Testis (tissue), 3 donors: Measurements from ENCODE around the gene NFATC3. TPM values are rescaled to one million over a fixed set of nuclear protein-coding genes. Genes with fewer than 3 reads are reported as not detected.

ENCODE experiments used
- DNase-seq: peaks from one replicate; pipeline ENCODE4 v3.0.0-alpha.2; 2019
- H3K27ac ChIP-seq, 2 donors: fragments of 200-600 bp; sonication (generic); one replicate each; pipeline ENCODE4 v1.5.1; 2019
- H3K27me3 ChIP-seq: fragments of 200-600 bp; sonication (generic); one replicate; pipeline ENCODE4 v1.5.1; 2019
- H3K36me3 ChIP-seq: fragments of 200-600 bp; sonication (generic); one replicate; pipeline ENCODE4 v1.5.1; 2017; ENCODE audit warnings: low read depth; ENCODE audit errors: missing control alignments
- H3K4me1 ChIP-seq: fragments of 200-600 bp; sonication (generic); one replicate; pipeline ENCODE4 v1.5.1; 2019
- H3K4me3 ChIP-seq, 2 donors: fragments of 200-600 bp; sonication (generic); one replicate each; pipeline ENCODE4 v1.5.1; 2017 to 2019
- H3K9me3 ChIP-seq: fragments of 200-600 bp; sonication (generic); one replicate; pipeline ENCODE4 v1.5.1; 2017
- POLR2A ChIP-seq: fragments of 450-650 bp; IDR thresholded peaks from one replicate; pipeline ENCODE4 v1.6.1; 2017; ENCODE audit warnings: antibody characterized with exemption, mild to moderate bottlenecking, moderate library complexity
- WGBS, 2 donors: methylation state at CpG; one replicate each; pipeline ENCODE4 v1.1.5; 2018; 5-methylcytosine and 5-hydroxymethylcytosine counted together
- intact Hi-C: fragments of 100-400 bp; cut with DNase I; formaldehyde crosslinking; loops from one replicate; pipeline ENCODE4 v1.15.1; 2023; ENCODE audit warnings: low total_unique reads
- polyA plus RNA-seq: library from polyadenylated mRNA; stranded (reverse); fragments of 350-450 nt; fragmentation: Illumina TruSeq; extraction: RNeasy Lipid Tissue Mini Kit (QIAGEN cat#74804); gene quantifications from one replicate; pipeline ENCODE4 v1.2.3, GENCODE V29; 2014; ENCODE audit warnings: low read depth, low replicate concordance; ENCODE audit not compliant: insufficient read depth
- total RNA-seq, 2 donors: library from RNA; depleted of rRNA; stranded (reverse); fragments of >200 nt; gene quantifications; one replicate each; pipeline ENCODE4 v1.2.3, GENCODE V29; 2016
- TF ChIP-seq, protein P1 (sequence below), 3 experiments: fragments of 450-650 bp in 2 of 3; fragments of 200-600 bp in 1 of 3; sonication (generic) in 1 of 3; IDR thresholded peaks; one replicate each; pipeline ENCODE4 v1.5.1; 2016 to 2019; ENCODE audit warnings: antibody characterized with exemption in 3 of 3, mild to moderate bottlenecking in 2 of 3, moderate library complexity in 1 of 3

Gene NFATC3
- total and polyA plus RNA-seq, 3 donors from 2014 or later, result 78.0 to 115 (median 94.7) TPM

DNA sequence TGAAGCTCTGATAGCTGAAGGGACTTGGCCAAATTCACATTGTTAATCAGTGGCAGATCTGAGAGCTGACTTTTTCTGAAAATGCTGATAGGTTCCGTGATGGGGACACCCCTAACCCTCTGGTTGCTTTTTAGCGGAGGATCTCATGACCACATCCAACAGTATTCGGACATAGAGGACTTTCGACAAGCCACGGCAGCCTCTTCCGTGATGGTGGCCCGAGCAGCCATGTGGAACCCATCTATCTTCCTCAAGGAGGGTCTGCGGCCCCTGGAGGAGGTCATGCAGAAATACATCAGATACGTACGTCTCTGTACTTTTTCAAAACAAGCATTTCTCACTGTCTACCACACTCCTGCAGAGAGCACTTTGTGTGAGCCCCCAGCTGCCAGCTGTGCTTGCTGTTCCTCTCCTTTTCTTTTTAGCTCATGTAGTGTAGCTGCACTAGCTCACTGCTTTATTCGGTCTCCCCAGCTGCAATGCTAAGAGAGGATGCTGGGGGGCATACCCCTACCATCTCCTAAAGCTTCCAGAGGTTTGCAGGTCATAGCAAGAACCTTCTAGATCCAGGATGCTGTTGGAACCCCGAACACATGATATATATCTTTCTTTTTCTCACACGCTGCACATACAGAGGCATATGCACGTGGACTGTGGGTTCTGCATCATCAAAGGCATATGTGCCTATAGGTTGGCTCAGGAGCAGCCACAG is 14.2 kb upstream of the NFATC3 start:
- TF ChIP-seq, protein P1, sequence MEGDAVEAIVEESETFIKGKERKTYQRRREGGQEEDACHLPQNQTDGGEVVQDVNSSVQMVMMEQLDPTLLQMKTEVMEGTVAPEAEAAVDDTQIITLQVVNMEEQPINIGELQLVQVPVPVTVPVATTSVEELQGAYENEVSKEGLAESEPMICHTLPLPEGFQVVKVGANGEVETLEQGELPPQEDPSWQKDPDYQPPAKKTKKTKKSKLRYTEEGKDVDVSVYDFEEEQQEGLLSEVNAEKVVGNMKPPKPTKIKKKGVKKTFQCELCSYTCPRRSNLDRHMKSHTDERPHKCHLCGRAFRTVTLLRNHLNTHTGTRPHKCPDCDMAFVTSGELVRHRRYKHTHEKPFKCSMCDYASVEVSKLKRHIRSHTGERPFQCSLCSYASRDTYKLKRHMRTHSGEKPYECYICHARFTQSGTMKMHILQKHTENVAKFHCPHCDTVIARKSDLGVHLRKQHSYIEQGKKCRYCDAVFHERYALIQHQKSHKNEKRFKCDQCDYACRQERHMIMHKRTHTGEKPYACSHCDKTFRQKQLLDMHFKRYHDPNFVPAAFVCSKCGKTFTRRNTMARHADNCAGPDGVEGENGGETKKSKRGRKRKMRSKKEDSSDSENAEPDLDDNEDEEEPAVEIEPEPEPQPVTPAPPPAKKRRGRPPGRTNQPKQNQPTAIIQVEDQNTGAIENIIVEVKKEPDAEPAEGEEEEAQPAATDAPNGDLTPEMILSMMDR (IDR thresholded peaks at IDR 0.05), result no peak
- no peak for TF ChIP-seq POLR2A
- no peak overlapping the region for H3K27ac ChIP-seq
- H3K27me3 ChIP-seq, result no peaks in the 10 kb centered on the region
- DNase-seq, result no peak
- H3K4me1 ChIP-seq, result peaks cover 29% of the 10 kb centered on the region
- WGBS, 2 donors, result 88 to 90% methylated on average over 14 of the region's 14 CpGs
- no peaks in the 10 kb centered on the region for H3K36me3 ChIP-seq
- H3K4me3 ChIP-seq, result no peak overlapping the region
- intact Hi-C loops, result no loop called here
- no peaks in the 10 kb centered on the region for H3K9me3 ChIP-seq

DNA sequence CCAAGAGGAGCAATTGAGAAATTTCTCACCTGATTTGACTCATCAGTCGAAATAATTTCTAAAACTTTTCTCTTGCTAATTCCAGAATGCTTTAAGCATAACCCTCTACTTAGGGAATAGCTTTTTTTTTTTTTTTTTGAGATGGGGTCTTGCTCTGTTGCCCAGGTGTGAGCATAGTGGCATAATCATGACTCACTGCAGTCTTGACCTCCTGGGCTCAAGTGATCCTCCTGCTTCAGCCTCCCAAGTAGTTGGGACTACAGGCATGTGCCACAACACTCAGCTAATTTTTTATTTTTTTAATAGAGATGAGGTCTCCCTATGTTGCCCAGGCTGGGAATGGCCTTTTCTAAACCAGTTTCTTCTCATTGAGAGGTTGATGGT is 13.7 kb upstream of the NFATC3 start:
- no peaks in the 10 kb centered on the region for H3K27me3 ChIP-seq
- peaks cover 24% of the 10 kb centered on the region for H3K4me1 ChIP-seq
- TF ChIP-seq POLR2A, result no peak
- TF ChIP-seq, protein P1 (IDR thresholded peaks at IDR 0.05), result no peak
- H3K4me3 ChIP-seq, result no peak overlapping the region
- intact Hi-C loops, result no loop called here
- no peak for DNase-seq
- H3K36me3 ChIP-seq, result no peaks in the 10 kb centered on the region
- WGBS, 2 donors, result 92 to 97% methylated on average over 1 of the region's 1 CpG
- H3K9me3 ChIP-seq, result no peaks in the 10 kb centered on the region
- no peak overlapping the region for H3K27ac ChIP-seq

DNA sequence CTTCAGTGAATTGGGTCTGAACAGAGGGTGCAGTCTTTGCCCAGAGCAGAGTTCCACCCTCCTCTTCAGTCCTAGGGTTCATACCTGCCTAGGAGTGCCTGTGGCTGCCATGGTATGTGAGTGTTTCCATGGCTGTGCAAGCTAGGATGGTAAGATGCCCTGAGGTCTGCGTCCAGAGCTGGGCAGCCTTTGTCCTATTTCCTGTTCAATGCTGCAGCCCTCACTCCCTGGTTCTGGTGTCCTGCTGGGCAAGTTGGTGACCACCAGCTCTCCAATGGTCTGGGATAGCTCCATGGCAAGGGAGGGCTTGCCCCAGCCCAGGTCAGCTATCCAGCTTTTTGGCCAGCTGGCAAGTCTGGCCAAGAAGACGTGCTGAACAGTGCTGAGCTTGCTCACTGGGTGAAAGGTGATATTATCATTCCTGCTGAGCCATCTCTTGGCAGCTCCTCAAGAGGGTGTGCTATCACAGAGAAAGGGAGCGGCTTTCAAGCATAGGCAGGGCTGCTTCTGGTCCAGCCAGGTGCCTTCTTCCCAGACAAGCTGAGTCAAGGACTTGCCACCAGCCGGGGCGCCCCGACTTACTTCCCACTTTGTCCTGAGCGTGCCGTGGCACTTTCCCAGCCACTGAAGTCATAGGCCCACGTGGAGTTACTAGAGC is 13.0 kb upstream of the NFATC3 start:
- Histone ChIP-seq H3K27me3 (no peaks in the 10 kb centered on the region), H3K4me3 (no peak overlapping the region), H3K9me3 (no peaks in the 10 kb centered on the region), H3K27ac (no peak overlapping the region), H3K36me3 (no peaks in the 10 kb centered on the region), H3K4me1 (peaks cover 22% of the 10 kb centered on the region)
- peak; percentile 79 for DNase-seq
- intact Hi-C loops, result no loop called here
- 55 to 56% methylated on average over 4 to 9 of the region's 9 CpGs for WGBS, 2 donors
- TF ChIP-seq, protein P1 (IDR thresholded peaks at IDR 0.05), result no peak
- TF ChIP-seq POLR2A, result no peak

DNA sequence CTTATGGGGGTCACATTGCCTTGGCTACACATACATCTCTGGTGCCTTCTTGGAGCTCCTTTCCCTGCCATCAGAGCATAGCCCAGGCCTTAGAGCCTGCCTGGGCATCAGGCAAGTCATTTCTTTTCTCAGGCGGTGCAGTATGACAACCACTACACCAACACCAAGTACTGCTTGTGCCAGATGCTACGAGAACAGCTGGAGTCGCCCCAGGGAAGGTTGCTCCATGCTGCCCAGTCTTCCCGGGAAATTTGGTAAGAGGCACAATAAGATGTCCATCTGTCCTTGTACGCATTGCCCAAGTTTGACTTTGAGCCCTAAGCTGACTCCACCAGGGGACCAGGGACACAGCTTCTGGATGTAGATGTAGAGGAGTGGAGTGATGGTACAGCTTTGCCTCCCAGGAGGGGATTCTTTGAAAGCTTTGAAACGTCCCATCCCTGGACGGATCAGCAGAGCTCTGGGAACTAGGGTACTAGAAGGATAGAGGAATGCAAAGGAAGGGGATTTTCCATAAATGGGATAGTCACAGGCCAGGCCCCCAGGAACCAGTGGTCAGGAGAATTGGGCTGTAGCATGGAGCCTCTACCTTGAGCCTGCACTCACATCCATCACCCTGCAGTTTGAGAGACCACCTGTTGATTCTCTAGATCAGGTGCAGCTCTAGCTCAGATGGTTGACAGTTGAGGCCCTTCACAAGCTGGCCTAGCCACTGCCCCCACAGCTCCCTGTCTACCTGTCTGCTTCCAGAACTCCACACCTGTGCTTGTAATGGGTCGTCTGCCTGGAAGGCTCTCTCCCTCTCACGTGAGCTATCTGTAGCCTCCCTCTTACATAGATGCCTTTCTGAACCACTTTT is 11.0 kb upstream of the NFATC3 start:
- Histone ChIP-seq H3K27ac (no peak overlapping the region), H3K36me3 (no peaks in the 10 kb centered on the region), H3K4me3 (no peak overlapping the region), H3K4me1 (peaks cover 34% of the 10 kb centered on the region), H3K27me3 (no peaks in the 10 kb centered on the region), H3K9me3 (no peaks in the 10 kb centered on the region)
- TF ChIP-seq, protein P1 (IDR thresholded peaks at IDR 0.05), result no peak
- no peak for TF ChIP-seq POLR2A
- 92 to 95% methylated on average over 6 to 9 of the region's 9 CpGs for WGBS, 2 donors
- DNase-seq, result no peak
- intact Hi-C loops, result no loop called here
